Subcutaneous adipose tissue (tissue), 4 donors: Measurements from ENCODE around the gene IPP. TPM values are rescaled to one million over a fixed set of nuclear protein-coding genes. Genes with fewer than 3 reads are reported as not detected.

Experiments used
- CTCF ChIP-seq: fragments of 450-650 bp; IDR thresholded peaks from one replicate; pipeline ENCODE4 v1.5.1; 2016; ENCODE audit warnings: low read depth, mild to moderate bottlenecking, control low read depth, antibody characterized with exemption, moderate library complexity
- total RNA-seq, 4 donors: library from RNA; depleted of rRNA; stranded (reverse); fragments of >200 nt; gene quantifications; one replicate each; pipeline ENCODE4 v1.1.0, GENCODE V29; 2016

IPP gene
- total RNA-seq, 4 donors from 2014 or later = 7.3 to 11.4 (median 10.1) TPM

- TF ChIP-seq CTCF = no peak
Measured at GRCh38 chr1:45685308-45686014, 65.0 kb downstream of the IPP start.

- TF ChIP-seq CTCF = no peak
Measured at GRCh38 chr1:45684402-45684801, 66.1 kb downstream of the IPP start.

- no peak for TF ChIP-seq CTCF
Measured at GRCh38 chr1:45682942-45683341, 67.5 kb downstream of the IPP start.

GRCh38 chr1:45679123-45679522 lies 71.3 kb downstream of the IPP start:
- no peak for TF ChIP-seq CTCF

- no peak for TF ChIP-seq CTCF
Measured at GRCh38 chr1:45678489-45678888, 72.0 kb downstream of the IPP start.

GRCh38 chr1:45677751-45678245 lies 72.7 kb downstream of the IPP start:
- TF ChIP-seq CTCF = no peak

- no peak for TF ChIP-seq CTCF
Measured at GRCh38 chr1:45674478-45674877, 76.0 kb downstream of the IPP start.
